Heart left ventricle (tissue), 13 donors: ENCODE results near the gene NTRK2.

ENCODE experiments used
- POLR2A ChIP-seq, 2 donors: fragments of 450-650 bp; IDR thresholded peaks; one replicate each; pipeline ENCODE4 v1.6.1; 2017; ENCODE audit warnings: antibody characterized with exemption in 2 of 2, mild to moderate bottlenecking in 2 of 2, moderate library complexity in 2 of 2
- TF ChIP-seq, protein P1 (sequence below), 12 donors: fragments of 200-600 bp; sonication (generic) in 4 of 12; IDR thresholded peaks; one replicate each; pipeline versions ENCODE4 v1.5.0 to v1.8.0; 2018 to 2022; ENCODE audit warnings: antibody characterized with exemption in 12 of 12, mild to moderate bottlenecking in 5 of 12
- donor health status: ischemic (EF 13 %, LVEDD 7.1; RV severe dilation, severe dysfunction).
- donor health status: DM: no; HTN: yes; CAD: no.
- donor health status: DM: no; HTN: no; CAD: no.
- donor health status: ischemic (EF 25% LVEDD 6.9; RV normal size, moderate dysfunction).
- donor health status: ischemic (EF 25% LVEDD 5.7; RV mildly dilated, moderate dysfunction).
- donor health status: ischemic (EF 35%, LVEDD 5.7; RV mildly dilated, moderate dysfunction).
- donor health status: nonischemic (EF 11% LVEDD 7.7; RV severe dilation, severe dysfunction).
- donor health status: DM: yes; HTN: yes; CAD: no.
- donor health status: PGD.
- donor health status: ischemic (EF 29% LVEDD 5.4; RV normal size, mild dysfunction).
- donor health status: nonischemic (EF 23%, LVEDD 6.1; RV moderate dilation, normal function).

DNA sequence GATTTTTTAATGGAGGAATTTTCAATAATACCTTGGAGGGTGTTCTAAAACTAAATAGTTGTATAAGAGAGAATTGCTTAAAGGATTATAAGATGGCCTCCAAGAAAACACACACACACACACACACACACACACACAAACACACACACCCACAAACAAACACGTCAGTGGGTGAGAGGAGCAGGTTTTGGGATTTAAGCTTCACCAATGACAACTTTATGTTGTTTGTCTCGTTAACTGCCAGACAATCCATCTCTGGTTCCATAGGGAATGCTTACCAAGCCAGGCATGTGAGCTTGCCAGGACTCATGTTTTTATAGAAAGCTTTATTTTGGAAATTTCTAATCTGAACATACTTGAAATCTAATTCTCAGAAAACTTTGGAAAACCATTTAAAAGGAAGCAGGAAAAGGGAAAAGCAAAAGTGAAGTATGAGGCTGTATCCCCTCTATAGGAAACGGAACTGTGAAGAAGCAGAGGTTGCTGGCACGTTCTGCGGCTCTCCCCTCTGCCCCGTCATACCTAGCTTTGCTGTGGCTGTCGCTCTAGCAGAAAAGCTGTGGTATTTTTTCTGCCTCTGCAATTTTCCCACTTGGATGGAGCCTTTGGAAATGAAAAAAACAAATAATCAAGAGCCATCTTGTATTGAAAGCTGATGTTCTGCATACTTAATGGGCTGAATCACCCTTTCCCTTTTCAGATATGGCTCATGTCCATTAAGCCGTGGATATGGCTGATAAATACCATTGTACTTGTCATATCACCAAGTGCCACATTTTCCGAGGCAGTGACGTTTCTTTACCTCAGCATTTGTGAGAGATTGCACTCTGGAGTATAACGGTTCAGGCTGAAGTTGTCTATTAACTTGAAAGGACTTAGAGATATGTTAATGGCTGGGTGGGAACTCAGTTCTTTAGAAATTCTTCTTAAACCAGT, 112.7 kb downstream of the NTRK2 start:
- TF ChIP-seq, protein P1, sequence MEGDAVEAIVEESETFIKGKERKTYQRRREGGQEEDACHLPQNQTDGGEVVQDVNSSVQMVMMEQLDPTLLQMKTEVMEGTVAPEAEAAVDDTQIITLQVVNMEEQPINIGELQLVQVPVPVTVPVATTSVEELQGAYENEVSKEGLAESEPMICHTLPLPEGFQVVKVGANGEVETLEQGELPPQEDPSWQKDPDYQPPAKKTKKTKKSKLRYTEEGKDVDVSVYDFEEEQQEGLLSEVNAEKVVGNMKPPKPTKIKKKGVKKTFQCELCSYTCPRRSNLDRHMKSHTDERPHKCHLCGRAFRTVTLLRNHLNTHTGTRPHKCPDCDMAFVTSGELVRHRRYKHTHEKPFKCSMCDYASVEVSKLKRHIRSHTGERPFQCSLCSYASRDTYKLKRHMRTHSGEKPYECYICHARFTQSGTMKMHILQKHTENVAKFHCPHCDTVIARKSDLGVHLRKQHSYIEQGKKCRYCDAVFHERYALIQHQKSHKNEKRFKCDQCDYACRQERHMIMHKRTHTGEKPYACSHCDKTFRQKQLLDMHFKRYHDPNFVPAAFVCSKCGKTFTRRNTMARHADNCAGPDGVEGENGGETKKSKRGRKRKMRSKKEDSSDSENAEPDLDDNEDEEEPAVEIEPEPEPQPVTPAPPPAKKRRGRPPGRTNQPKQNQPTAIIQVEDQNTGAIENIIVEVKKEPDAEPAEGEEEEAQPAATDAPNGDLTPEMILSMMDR (IDR thresholded peaks at IDR 0.05), result no peak
- no peak for TF ChIP-seq POLR2A (IDR thresholded peaks at IDR 0.05)
